Stimulated activated CD8-positive, alpha-beta memory T cell treated with anti-CD3 and anti-CD28 coated beads, Interleukin-15, amount 100 ng/mL, for 1 hour (primary cell): ENCODE data around the gene ZNF121.

Source experiments
- DNase-seq: peaks from one replicate; pipeline ENCODE4 v3.0.0-alpha.2; 2020; ENCODE audit warnings: low read depth

ZNF121 gene

DNA sequence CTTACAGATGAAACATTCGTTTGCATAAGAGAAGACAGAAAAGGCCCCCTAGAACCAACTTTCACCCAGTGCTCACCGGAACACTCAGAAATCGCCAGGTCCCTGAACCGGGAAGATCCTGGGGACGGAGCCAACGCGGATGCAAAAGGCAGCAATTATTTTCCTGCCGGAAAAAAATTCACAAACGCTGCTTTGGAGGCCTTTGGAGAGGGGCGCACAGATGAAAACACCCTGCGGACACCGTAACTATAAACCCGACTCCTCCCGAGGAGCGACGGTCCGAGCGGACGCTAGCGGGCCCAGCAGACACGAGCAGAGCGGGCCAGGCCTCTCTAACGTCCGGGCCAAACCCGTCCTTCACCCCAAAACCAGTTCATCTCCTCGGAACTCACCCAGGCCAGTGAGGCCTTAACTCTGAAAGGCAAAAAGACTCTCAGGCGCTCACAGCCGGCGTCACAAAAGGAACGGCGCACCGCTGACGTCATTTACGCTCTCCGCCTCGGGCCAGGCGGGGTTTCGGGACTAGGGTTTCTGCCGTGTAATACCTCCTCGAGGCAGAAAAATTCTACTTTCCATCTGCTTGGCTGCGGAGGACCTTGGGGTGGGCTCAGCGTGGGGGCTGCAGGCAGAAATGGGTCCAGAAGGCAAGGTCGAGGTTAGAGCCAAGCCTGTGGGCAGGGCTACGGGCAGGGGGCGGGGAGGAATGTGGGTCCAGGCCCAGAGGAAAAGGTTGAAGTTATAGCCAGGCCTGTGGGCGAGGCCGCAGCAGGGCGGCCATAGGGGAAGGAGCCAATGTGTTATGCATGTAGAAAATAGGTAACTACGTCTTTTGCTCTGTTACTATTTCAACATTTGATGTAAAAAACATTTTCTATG lies 45.9 kb downstream of the ZNF121 start, which contains the start of gene ZNF426:
Gene ZNF426 (minus strand): TSS at position 463 of the 876 bp plus-strand sequence. CDS start 2,413 bp downstream, outside the sequence.
- peak; percentile 71 for DNase-seq

DNA sequence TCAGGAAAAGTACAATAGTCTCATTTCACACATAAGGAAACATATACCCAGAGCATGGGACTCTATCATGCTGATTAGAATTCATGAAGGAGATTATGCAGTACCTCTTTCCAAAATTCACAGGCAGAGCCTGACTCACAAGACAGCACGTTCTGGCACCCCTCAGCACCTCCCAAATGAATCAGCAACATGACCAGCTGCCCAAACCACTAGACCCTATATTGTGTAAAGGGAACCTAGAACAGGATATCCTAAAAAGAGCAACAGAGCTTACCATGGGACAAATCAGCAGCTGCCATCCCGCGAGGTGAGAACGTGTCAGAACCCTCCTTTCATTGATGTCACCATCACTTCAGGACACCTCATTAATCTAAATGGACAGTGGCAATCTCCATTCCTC lies 48.4 kb downstream of the ZNF121 start:
- no peak for DNase-seq

DNA sequence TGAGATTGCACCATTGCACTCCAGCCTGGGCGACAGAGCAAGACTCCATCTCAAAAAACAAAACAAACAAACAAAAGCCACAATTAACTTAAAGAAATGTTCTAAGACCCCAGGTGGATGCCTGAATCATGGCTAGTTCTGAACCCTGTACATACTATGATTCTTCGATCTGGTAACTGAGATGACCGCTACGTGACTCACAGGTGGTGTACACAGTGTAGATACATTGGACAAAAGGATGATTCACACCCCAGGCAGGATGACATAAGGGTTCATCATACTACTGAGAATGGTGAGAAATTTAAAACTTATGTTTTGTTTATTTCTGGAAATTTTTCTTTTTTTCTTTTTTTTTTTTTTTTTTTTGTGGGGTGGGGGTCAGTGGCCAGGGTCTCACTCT lies 52.4 kb downstream of the ZNF121 start:
- no peak for DNase-seq

DNA sequence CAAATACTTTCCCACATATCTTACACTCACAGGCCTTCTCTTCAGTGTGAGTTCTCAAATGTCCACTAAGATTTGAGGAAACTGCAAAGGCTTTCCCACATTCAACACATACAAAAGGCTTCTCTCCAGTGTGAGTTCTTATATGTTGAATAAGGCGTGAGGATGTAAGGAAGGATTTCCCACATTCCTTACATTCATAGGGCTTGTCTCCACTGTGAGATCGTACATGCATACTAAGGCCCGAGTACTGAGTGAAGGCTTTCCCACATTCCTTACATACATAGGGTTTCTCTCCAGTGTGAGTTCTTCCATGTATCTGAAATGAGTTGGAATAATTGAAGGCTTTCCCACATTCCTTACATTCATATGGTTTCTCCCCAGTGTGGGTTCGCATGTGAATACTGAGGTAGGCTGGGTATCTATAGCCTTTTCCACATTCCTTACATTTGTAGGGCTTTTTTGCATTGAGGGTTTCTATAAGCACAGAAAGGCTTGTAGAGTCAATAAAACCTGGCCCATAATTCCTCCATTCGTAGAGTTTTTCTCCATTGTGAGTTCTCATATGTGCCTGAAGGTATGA lies 55.5 kb downstream of the ZNF121 start:
- no peak for DNase-seq

DNA sequence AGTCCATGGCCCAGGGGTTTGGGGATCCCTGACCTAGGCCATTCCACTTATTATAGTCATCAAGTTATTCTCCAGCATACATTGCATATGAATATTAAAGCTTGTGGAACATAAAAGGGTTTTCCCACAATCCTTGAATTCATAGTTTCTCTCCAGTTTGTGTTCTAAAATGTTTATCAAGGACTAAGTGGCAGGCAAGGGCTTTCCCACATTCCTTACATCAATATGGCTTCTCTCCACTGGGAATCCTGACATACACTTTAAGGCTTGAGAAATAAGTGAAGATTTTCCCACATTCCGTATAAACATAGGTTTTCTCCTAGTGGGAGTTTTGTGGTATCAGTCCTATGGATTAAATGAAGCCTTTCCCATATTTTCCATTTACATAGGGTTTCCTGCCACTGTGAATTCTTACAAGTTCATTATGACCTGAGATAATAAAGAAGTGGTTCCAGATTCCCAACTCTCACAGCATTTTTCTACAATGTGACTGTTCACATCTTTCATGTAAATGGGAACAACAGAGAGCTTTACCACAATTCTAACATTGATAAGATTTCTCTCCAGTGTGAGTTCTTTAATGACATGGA lies 60.3 kb downstream of the ZNF121 start:
- DNase-seq = no peak
